UCSD-AML1 (cell line): ENCODE results near the gene RPN2.

ENCODE experiments used
- DNase-seq: peaks from one replicate; lab custom pipeline; 2025; ENCODE audit not compliant: unreplicated experiment; lab: John Stamatoyannopoulos, UW

RPN2 gene

DNA sequence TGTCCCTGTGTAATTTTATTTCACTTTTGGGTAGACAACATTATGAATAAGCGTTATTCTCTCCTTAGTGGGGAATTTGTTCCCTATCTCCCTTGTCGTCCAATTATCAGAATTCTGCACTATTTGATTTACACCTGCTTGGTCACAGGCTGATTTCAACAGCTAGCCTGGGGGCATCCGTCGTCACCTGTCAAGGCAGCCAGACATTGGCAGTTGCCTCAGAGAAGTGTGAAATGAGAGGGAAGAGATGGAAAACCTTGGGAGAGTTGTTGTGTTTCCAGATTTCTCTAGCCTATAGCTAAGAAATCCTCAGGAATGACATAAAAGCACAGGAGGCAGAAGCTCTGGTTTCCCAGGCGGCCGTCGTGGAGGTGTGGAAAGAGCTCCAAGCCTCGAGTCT lies 83.4 kb downstream of the RPN2 start:
- no peak for DNase-seq

DNA sequence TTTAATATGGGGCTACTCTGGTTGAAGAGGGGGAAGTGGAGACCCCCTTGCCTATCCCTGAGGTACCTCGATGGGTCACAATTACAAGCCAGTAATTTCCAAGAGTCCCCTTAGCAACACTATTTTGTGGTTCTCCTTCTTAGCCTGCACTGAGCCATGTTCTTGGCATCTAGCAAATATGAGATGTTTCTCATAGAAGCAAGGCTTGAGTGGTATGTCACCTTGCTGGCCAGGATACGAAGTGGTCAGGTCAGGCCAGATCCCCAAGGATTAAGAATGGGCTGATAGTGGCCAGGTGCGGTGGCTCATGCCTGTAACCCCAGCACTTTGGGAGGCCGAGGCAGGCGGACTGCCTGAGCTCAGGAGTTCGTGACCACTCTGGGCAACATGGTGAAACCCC lies 84.6 kb downstream of the RPN2 start:
- no peak for DNase-seq

DNA sequence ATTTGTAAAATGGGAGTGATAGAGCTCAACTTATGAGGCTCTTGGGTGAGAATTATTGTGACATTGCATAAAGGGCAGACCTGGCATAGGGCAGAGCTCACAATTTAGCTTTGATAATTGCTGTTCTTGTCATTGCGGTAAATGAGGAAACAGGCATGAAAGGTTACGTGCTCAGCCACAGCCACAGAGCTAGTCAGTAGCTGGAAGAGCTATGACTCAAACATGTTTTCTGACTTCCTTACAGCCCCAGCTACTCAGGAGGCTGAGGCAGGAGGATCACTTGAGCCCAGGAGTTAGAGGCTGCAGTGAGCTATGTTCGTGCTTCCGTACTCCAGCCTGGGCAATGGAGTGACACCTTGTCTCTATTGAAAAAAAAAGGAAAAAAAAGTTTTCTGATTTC lies 86.0 kb downstream of the RPN2 start:
- DNase-seq = no peak

DNA sequence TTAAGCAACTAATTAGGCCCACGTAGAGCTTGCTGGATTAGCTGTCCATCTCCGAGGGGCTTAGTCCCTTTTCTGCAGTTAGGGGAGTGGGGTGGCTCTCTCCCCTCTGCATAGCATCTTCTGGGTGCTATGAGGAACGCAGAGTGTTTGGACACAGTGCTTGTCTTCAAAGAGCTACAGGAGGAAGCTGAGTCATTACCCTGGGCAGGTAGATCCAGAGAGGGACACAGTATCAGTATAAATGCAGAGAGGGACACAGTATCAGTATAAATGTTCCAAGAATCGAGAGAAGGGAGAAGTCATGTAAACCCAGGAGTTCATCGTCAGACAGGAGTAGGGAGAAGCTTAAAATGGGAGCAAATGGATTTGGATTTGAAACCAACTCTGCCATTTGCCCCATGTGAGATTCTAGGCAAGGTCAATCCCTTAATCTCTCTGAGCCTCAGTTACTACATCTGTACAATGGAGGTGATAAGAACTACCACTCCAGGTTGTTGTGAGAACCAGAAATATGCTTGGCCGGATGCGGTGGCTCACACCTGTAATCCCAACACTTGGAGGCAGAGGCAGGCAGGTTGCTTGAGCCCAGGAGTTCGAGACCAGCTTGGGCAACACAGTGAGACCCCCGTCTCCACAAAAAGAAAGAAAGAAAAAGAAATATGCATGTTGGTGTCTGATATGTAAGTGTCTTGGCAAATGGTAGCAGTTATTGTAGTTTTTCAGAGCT lies 88.0 kb downstream of the RPN2 start:
- no peak for DNase-seq

DNA sequence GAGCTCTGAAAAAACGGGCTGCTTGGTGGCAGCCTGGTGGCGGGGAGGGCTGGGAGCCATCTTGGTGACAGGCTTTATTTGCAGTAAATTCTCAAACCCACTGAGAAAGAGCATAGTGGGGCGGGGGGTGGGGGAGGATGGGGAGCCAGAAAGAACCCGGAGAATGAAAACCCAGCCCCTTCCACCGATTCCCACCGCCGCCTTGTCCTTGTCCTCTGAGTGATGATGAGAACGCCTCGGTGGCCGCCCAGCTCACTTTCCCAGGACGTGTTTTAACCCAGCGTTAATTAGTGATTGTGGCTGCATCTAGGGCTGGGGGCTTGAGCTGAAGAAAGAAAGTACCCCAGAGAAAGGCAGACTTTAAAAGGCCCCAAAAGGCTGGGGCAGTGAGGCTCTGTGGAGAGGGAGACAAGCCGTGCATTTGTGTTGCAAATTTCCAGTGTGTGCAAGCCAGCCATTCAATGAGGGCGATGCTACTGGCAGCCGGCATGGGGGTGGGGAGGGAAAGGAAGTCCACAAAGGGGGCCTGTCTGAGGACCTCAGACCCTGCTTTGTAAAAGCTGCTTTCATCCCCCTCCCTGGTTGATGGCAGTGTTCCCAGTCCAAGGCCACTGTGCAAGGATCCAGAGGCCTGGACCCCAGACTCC lies 88.7 kb downstream of the RPN2 start:
- DNase-seq = no peak

DNA sequence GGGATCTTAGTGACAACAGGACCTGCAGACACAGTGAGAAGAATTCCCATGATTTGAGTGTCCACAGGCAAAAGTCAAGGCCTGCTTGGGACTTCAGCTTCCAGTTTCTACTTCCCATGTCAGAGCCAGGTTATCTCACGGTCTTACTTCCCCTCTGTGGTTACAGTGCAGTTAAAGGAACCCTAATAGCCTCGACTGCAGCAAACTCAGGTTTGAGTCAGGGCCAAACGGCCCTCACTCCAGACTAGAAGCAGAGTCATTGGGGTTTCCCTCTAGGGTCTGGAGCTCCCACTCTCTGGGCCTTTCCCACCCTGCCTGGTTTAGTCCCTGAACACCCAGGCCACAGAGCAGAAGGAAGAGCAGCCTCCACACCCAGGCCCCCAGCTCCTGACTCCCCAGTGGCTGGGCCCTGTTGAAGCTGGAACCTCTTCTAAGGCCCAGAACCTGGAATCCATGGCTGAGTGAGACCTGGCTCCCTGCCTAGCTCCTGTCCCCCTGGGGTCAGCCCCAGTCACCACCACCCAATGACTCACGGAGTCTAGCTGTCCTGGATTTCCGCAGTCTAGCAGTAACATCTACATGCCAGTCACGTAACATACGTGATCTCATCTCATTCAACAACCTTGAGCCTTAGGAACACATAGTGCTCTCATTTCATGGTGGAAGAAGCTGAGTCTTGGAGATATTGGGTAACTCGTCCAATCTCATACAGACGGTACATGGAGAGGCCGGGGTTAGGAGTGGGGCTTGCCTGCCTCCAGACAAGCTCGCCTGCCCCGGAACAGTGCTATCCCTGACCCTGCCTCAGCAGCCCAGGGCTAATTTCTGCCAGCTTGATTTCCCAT lies 91.7 kb downstream of the RPN2 start:
- peak; percentile 78 for DNase-seq

DNA sequence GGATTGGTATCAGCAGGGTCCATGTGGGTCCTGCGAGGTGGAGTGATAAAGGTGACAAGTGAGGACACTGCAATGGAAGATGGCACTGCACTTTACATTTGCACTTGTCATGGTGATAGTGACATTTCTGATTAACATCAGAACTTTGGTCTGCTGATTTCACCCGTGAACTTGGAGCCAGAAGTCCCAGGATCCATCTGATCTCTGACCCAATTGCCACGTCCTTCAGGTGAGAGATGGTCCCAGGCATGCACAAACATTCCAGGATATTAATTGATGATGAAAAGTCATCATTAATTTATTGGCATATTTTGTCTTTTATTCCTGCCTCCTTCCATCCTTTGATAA lies 92.3 kb downstream of the RPN2 start:
- DNase-seq = no peak

DNA sequence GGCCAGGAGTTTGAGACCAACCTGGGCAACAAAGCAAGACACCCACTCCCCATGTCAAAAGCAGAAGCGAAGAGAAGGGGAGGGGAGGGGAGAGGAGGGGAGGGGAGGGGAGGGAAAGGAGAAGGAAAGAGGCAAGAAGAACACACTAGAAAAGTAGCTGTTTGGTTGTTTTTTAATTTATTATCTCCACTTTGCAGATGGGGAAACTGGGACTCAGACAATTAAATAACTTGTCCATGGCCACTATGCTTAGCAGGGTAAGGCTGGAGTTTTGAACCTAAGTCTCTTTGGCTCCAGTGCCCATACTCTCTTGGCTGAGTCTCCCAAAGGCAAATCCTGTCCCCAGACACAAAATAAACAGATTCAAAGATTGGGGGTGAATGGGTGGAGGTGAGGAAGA lies 94.9 kb downstream of the RPN2 start:
- no peak for DNase-seq

DNA sequence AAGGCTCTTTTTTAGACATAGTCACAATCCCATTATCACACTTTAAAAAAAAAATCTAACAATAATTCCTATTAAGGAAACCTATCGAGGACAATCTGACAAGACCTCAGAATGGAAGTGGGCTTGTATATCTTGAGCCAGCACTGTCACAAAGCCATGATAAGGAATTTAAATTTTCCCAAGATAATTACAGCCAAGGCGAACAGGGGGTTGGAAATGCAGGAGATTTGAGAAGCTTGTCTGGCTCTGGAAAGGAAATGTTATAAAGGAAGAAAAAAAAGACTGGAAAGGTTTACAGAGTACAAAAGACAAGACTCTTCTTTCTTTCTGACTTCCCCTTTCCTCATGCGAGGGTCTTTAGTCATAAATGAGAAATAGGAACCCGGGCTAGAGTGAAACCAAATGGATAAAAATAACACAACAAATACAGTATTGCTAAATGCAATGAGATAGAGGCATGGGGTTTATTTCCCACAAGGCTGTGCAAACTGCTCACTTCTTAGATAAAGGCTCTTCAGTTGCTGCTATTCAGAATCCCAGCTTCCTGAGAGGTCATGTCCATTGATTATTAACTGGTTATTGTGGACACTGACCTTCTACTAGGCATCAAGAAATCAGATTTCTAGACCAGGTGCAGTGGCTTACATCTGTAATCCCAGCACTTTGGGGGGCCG lies 95.9 kb downstream of the RPN2 start:
- no peak for DNase-seq

DNA sequence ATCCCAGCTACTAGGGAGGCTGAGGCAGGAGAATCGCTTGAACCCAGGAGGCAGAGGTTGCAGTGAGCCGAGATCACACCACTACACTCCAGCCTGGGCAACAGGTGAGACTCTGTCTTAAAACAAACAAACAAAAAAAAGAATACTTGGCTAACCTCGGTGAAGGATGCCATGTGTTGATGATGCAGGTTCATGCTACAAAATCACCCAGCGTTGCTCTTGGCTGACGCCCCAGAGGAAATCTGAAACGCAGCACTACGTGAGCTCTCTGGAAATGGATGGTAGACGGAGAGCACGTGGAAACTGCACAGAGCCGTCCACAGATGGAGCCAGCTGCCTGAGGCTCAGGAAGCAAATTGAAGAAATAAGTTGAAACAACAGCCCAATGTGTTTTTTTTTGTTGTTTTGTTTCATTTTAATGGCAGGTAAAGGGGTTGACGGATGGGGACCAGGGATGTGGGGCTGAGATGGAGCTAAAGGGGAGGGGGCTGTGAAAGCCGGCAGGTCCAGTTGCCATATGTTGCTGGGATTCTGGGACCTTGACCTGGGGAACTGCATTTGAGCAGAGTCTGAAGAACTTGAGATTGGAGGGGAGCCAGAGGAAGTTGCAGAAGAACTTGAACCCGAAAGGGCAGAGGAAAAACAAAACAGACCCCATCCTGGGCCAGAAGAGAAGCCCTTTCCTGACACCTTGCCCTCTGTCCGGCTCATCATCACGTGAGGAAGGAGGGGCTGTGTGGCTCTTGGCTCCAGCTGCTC lies 97.5 kb downstream of the RPN2 start:
- DNase-seq = peak; percentile 33

DNA sequence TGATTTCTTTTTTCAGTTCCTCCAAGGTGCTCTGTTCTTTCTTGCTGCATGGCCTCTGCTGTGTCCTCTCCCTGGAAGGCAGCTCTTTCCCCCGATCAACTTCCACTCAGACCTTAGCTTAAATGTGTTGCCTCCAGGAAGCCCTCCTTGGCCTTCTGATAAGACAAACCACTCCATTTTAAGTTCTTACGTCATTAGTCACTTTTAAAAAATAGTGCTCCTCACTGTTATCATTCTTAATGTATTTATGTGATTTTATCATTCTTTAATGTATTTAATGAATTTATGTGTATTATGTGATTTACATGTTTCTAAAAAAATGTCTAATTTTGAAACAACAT lies 98.1 kb downstream of the RPN2 start:
- no peak for DNase-seq

DNA sequence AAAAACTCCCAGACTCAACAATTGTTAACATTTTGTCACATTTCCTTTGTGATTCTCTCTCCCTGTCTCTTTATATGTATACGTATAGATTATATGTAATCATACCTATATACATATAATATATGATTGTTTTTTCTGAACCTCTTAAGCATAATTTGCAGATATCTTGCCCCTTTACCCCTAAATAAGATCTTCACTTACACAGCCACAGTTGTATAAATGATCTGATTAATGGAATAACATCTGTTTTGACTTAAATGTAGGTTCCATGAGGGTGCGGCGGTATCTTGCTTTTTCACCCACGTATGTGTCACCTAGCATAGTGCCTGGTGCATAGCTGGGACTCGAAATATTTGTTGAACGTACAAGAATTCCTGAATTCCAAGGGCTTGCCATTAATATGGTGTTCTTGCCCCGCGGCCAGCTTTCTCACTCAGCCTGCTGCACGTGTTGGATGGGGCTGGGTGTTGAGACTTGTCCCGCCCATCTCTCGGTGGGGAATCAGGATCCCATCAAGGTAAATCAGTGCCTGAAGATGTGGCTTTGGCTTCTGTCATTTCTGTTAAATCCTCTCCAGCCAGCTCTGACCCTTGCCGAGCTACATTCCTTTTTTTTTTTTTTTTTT lies 99.9 kb downstream of the RPN2 start:
- no peak for DNase-seq

DNA sequence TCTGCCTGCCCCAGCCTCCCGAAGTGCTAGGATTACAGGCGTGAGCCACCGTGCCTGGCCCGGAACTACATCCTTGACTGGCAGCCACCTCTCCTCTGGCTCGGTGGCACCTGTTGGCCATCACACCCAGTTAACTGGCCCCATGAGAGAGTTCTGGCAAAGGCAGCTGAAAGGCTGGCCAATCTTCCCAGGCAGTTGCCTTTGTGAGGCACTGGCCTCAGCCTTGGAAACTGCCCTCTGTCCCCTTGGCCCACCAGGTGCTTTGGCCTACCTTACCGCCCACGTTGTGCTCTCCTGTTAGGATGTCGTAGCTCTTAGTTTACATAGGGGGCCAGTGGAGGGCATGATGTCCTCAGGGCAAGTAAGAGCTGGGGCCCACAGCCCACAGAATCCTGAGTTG lies 100.7 kb downstream of the RPN2 start:
- DNase-seq = no peak

DNA sequence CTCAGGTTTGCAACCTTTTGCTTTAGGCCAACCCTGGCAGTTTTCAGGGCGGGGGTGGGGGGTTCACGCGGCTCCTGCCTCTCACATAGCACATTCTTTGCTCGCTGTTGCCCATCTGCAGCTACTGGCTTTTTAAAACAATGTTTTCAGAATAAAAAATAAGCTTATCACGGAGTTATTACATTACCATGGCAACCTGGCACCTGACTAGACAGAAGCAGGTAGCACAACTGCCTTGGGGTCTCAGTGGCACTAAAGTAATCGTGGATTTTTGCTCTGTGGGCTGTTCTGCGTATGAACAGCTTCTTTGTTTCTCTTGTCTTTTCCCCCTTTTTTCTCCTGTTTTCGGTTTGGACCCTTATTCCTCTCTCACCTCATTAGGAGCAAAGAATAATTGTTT lies 101.3 kb downstream of the RPN2 start:
- DNase-seq = no peak

DNA sequence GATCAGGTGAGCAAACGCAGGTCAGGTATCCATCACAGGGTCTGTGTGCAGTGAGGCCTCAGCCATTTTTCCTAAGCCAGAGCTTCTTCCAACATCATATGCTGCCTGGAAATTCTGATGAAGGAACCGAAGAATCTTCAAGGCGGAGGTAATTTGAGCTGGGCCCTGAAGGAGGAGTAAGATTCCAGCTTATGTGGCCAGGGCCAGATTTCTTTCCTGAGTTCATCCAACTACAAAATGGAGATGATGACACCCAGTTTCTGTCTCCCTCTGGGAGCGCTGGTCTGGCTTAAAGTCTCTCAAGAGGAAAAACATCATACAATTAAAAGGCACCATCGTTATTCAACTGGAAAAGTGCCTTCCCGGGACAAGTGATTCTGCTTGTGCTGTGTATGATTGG lies 103.4 kb downstream of the RPN2 start:
- no peak for DNase-seq

DNA sequence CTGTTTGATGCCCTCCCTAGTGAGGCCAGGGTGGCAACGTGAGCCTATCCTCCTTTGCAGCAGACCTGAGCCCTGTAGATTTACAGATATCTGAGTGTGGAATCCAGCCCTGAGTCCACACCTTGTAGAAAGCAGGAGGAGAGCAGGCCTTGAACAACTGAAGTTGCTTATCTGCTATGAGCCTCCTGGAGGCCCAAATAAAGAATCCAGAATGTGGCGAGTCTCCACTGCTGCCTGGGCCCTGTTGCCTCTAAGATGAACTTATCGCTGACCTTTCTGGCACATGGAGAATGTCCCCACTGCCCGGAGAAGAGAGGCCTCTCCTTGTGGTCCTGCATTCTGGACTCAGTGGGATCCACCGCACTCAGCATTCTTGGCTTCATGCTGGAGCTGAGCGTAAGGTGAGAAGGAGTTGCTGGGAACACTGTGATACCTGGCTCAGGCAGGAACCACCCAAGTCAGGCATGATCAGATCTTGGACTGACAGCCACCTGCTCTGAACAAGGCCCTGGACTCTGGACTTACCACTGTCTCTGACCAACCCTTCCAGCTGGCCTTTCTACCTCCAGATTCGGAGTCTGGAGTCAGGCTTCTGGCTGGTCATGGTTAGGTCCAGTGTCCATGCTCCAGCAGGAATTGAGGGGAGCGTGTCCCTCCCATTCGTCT lies 104.5 kb downstream of the RPN2 start:
- no peak for DNase-seq

DNA sequence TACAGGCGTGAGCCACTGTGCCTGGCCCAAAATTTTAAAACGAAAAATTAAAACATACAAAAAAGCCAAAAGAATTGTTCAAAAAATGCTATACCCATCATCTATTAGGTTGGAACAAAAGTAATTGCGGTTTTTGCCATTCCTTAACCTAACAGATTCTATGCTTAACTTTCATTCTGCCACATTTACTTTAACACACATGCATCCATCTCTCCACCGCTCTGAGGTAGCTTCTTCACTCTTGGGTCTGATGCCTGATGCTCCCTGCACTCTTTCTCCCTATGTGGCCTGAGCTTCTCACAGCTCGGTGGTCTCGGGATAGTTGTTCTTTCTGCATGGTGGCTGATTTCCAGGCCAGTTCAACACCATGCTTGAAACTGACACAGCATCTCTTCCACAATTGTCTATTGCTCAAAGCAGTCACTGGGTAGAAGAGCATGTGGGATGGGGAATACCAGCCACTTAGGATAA lies 105.6 kb downstream of the RPN2 start:
- no peak for DNase-seq

DNA sequence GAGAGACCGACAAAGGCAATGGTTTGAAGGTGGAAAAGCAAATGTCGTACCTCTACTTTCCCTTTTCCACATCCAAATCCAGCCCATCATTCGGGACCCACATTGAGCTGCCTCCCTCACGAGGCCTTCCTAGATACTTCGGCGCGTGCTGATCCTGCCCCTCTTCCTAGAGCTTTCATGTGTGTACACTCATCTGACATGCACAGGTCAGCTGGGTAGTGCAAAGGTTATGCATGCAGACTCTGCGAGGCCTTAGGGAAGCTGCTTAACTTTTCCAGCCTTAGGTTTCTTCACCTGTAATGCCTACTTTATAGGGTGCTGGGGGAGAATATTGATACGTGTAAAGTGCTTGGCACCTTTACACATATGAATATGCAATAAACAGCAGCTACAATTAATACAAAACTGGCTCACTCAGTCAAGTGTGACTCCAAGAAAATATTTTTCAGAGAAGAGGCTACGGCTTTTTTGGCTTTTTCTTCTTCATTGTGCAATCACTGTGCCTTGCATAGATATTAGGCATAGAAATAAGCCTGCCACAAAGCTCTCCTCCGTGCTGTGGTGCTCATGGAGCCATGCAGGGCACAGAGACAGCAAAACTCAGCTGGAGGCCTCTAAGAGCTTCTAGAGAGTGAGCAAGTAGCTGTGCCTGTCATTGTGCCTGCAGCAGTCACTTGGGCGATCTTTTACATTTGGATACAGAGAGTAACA lies 106.7 kb downstream of the RPN2 start:
- DNase-seq = no peak

DNA sequence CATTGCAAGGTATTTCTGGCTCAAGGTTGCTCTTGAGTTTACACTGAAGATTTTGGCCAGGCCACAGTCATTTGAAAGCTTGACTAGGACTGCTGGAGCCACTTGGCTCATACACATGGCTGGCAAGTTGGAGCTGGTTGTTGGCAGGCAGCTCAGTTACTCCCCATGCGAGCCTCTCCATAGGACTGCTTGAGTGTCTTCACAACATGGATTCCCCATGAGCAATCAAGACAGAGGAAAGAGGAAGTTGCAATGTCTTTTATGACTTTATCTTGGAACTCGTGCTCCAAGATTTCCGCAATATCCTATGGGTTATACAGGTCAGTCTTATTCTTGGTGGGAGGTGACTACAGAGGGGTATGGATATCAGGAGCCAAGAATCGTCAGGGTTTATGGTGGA lies 109.0 kb downstream of the RPN2 start:
- no peak for DNase-seq
